ACHN (cell line): ENCODE measurements around the gene PITPNC1.
"Not testable (repeated sequence)": the region's sequence is repeated elsewhere in the genome, so short reads cannot be mapped to it uniquely, and the experiment has no call there.

Experiments
- DNase-seq: peaks from one replicate; pipeline ENCODE4 v3.0.0-alpha.2; 2015
- in situ Hi-C: cut with HindIII; loops from 2 replicates; pipeline ENCODE4 v1.10.0; 2017; ENCODE audit warnings: low sequenced_read_pairs, low pct_ligation_motif_present, low pct_unique_long_range_greater_than_20kb

Gene PITPNC1

DNA sequence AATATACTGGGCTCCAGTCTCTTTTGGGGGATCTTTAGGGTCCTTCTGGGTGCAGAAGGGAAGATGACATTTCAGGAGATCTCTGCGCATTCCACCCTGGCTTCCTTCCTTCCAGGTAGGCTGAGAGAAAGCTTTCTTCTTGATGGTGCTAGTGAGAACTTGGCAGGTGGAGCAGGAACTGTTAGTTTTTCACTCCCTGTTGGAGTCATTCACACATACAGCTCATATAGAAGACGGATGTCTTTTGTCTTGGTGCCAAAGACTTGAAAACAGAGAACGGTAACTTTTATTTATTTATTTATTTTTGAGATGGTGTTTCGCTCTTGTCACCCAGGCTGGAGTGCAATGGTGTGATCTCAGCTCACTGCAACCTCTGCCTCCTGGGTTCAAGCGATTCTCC is 43.9 kb downstream of the PITPNC1 start:
- DNase-seq: no peak
- in situ Hi-C loops: no loop called here

GRCh38 chr17:67421869-67422273 is 44.8 kb downstream of the PITPNC1 start:
- peak; percentile 64 for DNase-seq
- in situ Hi-C loops: no loop called here

DNA sequence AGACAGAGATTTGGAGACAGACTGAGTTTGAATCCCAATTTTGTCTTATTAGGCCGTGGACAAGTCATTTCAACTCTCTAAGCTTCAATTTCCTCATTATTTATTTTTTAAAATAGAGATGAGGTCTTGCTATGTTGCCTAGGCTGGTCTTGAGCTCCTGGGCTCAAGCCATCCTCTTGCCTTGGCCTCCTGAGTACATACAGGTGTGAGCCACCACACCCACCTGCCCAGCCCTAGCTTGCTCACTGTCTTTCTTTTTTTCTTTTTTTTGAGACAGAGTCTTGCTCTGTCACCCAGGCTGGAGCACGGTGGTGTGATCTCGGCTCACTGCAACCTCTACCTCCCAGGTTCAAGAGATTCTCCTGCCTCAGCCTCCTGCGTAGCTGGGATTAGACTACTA is 45.2 kb downstream of the PITPNC1 start:
- DNase-seq, in situ Hi-C loops: not testable (repeated sequence)

GRCh38 chr17:67422897-67423296 is 45.8 kb downstream of the PITPNC1 start:
- in situ Hi-C loops: no loop called here
- DNase-seq: no peak

DNA sequence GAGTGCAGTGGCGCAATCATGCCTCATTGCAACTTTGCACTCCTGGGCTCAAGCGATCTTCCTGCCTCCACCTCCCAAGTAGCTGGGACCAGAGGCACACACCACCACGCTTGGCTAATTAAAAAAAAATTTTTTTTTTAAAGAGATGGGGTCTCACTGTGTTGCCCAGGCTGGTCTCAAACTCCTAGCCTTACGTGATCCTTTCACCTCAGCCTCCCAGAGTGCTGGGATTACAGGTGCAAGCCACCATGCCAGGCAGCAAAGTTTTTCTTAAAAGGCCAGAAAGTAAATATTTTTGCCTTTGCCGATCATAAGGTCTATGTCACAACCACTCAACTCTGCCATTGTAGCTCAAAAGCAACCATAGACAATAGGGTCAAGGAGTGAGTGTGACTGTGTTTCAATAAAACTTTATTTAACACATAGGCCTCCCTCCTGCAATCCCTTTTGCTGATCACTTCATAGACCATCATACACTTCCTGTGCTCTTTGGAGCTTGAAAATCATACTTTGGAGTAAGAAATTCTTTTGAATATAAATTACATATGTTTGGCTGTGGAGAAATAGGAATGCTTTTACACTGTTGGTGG is 48.6 kb downstream of the PITPNC1 start:
- in situ Hi-C loops: no loop called here
- no peak for DNase-seq

DNA sequence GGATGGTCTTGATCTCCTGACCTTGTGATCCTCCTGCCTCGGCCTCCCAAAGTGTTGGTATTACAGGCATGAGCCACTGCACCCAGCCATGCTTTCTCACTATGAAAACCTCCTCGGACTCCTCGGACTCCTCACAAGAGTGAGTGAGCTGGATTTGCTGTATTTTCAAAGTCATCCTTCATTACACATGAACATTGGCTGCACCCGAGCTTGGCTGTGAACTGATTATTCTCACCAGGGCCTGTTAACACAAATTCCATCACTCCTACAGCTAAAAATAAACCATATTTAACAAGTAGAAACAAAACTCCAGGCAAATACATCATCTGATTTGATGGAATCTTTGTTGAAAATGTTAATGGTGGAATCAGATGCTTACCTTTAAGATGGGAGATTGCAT is 50.3 kb downstream of the PITPNC1 start:
- in situ Hi-C loops: no loop called here
- no peak for DNase-seq

DNA sequence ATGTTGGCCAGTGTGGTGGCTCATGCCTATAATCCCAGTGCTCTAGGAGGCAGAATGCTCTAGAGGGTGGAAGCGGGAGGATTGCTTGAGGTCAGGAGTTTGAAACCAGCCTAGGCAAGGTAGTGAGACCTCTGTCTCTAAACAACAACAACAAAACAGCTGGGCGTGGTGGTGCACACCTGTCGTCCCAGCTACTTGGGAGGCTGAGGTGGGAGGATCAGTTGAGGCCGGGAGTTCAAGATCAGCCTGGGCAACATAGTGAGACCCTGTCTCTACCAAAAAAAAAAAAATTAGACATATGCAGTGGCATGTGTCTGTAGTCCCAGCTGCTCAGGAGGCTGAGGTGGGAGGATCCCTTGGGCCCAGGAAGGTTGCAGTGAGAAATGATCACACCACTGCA is 53.4 kb downstream of the PITPNC1 start:
- DNase-seq, in situ Hi-C loops: not testable (repeated sequence)

DNA sequence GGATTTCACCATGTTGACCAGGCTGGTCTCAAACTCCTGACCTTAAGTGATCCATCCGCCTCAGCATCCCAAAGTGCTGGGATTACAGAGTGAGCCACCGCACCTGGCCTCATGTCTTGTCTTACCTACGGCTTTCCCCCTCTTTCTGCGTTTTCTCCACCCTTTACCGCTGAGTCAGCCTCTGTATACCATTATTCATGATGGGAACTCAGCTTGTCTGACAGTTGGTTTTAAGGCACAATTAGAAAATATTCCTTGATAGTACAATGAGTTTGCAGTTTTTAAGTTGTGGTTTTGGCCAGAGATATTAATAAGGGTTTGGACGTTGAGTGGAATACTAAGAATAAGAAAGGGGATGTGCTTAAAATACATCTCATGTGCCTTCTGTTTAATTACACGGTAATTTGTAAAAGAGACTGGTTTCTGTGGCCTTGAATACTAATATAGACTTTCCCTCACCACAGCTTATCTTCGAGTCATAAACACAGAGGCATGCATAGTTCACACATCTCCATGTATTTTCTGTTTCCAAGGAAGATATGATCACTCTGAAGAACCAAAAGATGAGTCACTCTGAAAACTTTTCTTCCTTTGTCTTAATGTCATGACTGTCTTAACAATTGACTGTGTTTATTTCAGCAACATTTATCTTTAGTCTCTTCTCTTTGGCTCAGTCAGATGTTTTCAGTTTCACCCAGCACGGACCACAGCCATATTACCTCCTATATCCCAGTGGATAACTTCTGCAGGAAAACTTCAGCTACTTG is 54.4 kb downstream of the PITPNC1 start:
- in situ Hi-C loops: no loop called here
- peak; percentile 50 for DNase-seq

- in situ Hi-C loops: no loop called here
- DNase-seq: no peak
Observed at GRCh38 chr17:67433248-67433924, 56.3 kb downstream of the PITPNC1 start.

DNA sequence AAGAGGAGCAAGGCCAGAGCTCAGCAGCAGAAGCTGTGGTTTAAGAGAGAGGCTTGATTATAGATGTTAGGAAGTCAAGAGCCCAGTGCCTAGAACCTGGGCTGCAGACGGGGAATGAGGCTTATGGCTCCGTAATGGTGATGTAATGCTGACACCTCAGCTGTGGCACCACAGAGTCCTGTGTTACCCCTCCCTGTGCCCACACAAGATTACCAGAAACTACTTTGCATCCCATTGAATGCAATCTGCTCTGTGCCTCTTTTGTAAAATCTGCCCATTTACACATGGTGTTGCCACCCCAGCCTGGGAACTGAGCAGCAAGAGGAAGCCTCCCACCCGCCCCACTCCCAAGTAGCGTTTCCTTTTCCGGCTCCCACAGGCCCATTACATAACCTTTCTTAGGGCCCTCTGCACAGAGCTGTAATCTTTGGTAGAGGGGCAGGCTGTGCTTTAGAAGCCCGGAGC is 57.0 kb downstream of the PITPNC1 start:
- DNase-seq: no peak
- in situ Hi-C loops: no loop called here

DNA sequence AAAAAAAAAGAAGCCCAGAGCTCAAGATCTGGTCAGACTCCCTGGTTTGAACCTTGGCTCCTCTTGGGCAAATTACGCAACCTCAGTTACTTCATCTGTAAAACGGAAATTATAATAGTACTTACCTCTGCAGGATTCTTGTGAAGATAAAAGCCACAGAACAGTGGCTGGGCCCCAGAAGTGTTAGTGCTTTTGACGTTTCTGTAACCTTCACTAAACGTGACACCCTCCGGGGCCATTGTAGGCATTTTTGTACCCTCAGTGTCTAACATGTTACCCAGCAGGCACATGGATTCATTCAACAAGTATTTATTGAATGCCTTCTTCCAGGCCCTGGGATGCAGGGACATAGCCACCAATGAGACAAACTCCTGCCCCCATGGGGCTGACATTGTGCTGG is 58.0 kb downstream of the PITPNC1 start:
- no peak for DNase-seq
- in situ Hi-C loops: no loop called here

GRCh38 chr17:67435786-67436185 is 58.7 kb downstream of the PITPNC1 start:
- DNase-seq: no peak
- in situ Hi-C loops: no loop called here

DNA sequence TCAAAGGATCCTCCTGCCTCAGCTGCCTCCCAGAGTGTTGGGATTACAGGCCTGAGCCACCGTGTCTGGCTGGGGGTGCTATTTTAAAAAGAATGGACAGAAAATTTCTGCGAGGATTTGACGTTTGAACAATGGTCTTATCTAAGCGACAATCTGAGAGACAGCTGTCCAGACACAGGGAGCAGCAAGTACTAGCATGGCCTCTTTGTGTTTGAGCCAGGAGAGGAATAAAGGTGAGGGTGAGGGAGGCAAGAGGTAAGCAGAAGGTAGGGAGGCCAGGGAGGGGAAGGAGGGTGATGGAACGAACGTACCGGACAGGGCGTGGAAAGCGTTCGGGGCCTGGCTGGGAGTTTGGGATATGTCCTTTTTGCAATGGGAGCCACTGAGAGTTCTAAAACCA is 59.2 kb downstream of the PITPNC1 start:
- in situ Hi-C loops: no loop called here
- no peak for DNase-seq

DNA sequence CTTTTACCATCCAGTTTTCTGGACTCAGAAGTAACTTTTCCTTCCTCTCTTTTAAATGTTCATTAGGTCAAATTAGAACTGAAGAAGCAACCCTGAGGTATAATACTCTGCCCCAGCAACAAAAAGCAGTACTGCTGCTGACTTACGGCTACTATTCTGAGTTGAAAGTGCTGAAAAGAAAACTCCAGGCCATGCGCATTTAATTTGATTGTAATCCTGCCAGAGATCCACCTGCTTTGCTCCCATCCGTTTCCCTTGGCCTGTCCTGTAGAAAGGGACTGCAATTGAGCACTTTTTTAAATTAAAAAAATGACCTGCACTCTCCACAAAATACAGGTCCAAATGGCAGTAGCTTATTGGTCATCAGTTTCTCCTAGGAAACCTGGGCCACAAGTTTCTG is 61.6 kb downstream of the PITPNC1 start:
- in situ Hi-C loops: no loop called here
- DNase-seq: no peak

GRCh38 chr17:67439269-67439668 is 62.2 kb downstream of the PITPNC1 start:
- in situ Hi-C loops: no loop called here
- DNase-seq: no peak

DNA sequence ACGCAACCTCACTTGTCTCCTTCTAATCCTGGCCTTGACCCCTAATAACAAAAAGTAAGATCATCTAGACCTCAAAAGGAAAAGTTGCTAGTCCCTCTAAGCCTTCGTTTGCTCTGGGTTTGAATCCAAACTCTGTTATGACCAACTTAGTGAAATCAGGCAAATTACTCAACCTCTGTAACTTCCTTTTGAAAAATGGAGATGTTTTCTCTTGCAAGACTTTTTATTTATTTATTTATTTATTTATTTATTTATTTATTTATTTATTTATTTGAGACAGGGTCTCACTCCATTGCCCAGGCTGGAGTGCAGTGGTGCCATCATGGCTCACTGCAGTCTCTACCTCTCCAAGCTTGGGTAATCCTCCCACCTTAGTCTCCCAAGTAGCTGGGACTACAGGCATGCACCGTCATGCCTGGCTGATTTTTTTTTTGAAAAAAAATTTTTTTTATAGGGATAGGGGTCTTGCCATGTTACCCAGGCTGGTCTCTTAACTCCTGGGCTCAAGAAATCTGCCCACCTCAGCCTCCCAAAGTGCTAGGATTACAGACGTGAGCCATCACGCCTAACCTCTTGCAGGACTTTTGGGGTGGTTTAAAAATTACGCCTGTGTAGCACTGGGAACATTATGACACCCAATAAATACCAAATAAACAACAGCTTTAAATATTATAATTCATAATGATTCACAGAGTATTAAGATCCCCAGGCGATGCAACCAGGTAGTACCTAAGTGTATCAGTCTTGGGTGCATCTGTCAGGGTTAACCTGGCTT is 63.4 kb downstream of the PITPNC1 start:
- DNase-seq: no peak
- in situ Hi-C loops: no loop called here

GRCh38 chr17:67441052-67441895 is 64.2 kb downstream of the PITPNC1 start:
- peak; percentile 47 for DNase-seq

DNA sequence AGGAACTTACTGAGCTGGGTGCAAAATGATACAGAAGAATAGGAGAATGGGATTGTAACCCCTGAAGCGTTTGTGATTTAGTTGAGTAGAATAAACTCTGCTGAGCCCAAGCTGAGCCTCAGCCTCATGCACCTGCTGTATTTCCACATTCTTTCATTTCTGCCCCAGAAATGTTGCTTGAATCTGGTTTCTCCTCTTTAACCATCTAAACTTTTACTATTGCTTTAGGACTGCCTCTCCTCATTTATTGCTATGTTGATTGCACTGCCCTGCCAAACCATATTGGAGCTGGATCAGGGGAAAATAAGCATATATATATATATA is 64.8 kb downstream of the PITPNC1 start:
- in situ Hi-C loops: no loop called here
- DNase-seq: no peak

More at GRCh38 chr17:67441052-67441895, 64.2 kb downstream of the PITPNC1 start:
- in situ Hi-C loops: no loop called here
